GM20000 (cell line): Measurements from ENCODE around the gene TRABD2A.

ENCODE experiments used
- DNase-seq: peaks from one replicate; pipeline ENCODE4 v3.0.0; 2012; ENCODE audit warnings: low spot score
- CTCF ChIP-seq: IDR thresholded peaks from 2 replicates; pipeline ENCODE4 v1.5.1; 2012; ENCODE audit warnings: mild to moderate bottlenecking, control low read depth; ENCODE audit errors: extremely low read depth, missing control alignments

Gene TRABD2A

GRCh38 chr2:84846741-84847142, 34.1 kb downstream of the TRABD2A start:
- DNase-seq: no peak
- TF ChIP-seq CTCF: no peak

GRCh38 chr2:84846041-84846663, 34.7 kb downstream of the TRABD2A start:
- TF ChIP-seq CTCF: no peak
- DNase-seq: no peak

- no peak for TF ChIP-seq CTCF
- DNase-seq: no peak
Observed at GRCh38 chr2:84844141-84844540, 36.7 kb downstream of the TRABD2A start.

GRCh38 chr2:84841577-84841976, 39.3 kb downstream of the TRABD2A start:
- no peak for DNase-seq
- no peak for TF ChIP-seq CTCF

- no peak for DNase-seq
- TF ChIP-seq CTCF: no peak
Observed at GRCh38 chr2:84840306-84840705, 40.6 kb downstream of the TRABD2A start.

GRCh38 chr2:84839851-84840250, 41.0 kb downstream of the TRABD2A start:
- DNase-seq: no peak
- TF ChIP-seq CTCF: no peak

- TF ChIP-seq CTCF: no peak
- no peak for DNase-seq
Observed at GRCh38 chr2:84838434-84839145, 42.3 kb downstream of the TRABD2A start.
